LNCaP clone FGC (cell line): Measurements from ENCODE around the gene OXER1.

Experiments
- DNase-seq: peaks from one replicate; pipeline ENCODE4 v3.0.0-alpha.2; 2011; ENCODE audit warnings: low read depth
- H3K4me3 ChIP-seq: 2 replicates; pipeline ENCODE4 v1.5.1; 2011; ENCODE audit warnings: mild to moderate bottlenecking, low read depth, low read length, control low read depth
- TF ChIP-seq, protein P1 (sequence below): IDR thresholded peaks from 2 replicates; pipeline ENCODE4 v1.5.1; 2012; ENCODE audit warnings: mild to moderate bottlenecking; ENCODE audit not compliant: control insufficient read depth, insufficient read depth; ENCODE audit errors: extremely low read depth

Gene OXER1

DNA sequence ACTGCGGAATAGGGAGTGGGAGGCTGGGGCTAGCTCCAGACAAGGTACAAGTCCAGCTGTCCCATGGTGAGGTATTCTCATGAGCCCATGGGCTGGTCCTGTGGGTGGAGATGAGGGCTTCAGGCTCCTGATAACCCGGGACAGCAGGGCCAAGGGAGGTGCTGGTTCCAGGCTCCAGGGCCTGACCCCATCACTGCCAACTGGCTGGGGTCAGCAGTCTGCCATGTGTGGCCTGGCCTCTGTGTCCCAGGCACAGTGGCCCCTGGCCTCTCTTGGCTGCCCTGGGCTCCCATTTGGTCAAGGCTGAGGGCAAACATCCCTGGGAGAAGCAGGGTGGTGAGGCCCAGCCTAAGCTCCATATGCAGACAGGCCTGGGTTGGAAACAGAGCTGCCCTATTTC lies 966 bp upstream of the OXER1 start:
- no peak for DNase-seq
- H3K4me3 ChIP-seq = no peak overlapping the region
- TF ChIP-seq, protein P1, sequence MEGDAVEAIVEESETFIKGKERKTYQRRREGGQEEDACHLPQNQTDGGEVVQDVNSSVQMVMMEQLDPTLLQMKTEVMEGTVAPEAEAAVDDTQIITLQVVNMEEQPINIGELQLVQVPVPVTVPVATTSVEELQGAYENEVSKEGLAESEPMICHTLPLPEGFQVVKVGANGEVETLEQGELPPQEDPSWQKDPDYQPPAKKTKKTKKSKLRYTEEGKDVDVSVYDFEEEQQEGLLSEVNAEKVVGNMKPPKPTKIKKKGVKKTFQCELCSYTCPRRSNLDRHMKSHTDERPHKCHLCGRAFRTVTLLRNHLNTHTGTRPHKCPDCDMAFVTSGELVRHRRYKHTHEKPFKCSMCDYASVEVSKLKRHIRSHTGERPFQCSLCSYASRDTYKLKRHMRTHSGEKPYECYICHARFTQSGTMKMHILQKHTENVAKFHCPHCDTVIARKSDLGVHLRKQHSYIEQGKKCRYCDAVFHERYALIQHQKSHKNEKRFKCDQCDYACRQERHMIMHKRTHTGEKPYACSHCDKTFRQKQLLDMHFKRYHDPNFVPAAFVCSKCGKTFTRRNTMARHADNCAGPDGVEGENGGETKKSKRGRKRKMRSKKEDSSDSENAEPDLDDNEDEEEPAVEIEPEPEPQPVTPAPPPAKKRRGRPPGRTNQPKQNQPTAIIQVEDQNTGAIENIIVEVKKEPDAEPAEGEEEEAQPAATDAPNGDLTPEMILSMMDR = no peak

DNA sequence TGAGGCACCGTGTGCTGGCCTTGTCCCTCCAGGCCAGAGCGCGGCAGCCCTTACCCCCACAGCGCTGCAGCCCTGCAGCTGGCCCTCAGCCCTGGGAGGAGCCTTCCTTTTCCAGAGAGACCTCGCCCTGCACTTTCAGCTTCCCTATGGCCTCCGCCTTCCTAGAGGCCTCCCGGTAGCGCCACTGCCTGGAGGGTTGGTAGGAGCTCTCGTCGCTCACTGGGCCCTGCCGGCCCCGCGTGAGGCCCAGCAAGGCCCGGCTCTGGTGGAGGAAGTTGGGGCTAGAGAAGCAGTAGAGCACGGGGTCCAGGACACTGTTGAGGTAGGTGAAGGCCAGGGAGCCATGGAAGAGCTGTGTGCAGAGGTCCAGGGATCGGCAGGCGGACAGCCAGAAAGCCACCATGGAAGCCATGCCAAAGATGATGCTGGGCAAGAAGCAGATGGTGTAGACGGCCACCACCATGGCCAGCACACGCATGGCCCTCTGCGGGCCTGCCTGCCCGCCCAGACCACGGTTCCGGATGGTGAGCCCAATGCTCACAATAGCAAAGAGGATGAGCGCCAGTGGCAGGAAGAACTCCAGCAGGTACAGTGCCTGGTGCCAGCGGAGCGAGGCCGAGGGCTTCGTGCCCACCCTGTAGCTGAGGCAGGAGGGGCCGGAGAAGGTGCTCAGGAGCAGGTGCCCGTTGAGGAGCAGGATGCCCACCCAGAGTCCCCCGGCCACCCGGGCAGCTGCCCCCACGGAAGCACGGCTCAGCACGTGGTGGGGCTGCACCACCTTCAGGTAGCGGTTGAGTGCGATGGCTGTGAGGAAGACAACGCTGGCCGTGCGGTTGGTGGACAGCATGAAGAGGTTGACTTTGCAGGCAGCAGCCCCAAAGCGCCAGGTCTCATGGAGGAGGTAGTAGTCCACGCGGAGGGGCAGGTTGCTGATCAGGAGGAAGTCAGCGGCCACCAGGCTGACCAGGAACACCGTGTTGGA lies 821 bp downstream of the OXER1 start:
- TF ChIP-seq, protein P1 = no peak
- H3K4me3 ChIP-seq = no peak overlapping the region
- DNase-seq = no peak

DNA sequence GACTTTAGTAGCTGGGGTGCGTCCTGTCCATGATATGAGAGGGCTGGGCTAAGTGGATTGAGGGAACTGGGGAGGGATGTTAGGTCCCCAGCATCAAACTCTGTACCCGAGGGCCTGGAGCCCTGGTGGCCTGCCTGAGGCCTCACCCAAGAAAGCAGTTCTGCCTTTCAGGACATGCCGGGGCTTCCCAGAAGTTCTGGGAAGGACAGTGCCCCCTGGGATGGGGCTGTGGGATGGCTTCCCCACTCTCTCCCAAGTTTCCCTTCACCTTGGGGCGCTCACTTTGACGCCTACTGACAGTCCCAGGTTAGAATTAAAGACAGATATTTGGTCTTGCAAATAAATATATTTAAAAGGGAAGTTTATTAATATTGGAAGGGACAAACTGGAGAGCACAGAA lies 1.8 kb downstream of the OXER1 start:
- no peak overlapping the region for H3K4me3 ChIP-seq
- DNase-seq = no peak
- TF ChIP-seq, protein P1 = no peak

DNA sequence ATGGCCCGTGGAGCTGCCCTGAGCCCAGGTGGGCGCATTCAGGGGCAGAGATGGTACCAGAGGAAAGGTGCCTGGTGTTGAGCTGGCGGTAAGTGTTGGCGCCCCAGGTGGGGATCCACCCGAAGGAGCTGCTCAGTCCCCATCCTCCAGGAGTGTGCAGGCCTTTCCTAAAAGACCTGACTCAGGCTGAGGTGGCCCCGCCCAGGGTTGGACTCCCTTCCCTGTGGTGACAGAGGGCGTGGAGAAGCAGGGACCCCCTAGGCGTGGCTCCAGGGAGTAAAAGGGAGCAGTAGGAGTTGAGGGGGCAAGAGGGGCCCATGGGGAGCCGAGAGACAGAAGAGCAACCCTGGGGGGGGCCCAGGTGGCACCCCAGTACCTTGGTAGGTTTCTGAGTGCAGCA lies 2.4 kb downstream of the OXER1 start:
- TF ChIP-seq, protein P1 = no peak
- no peak overlapping the region for H3K4me3 ChIP-seq
- no peak for DNase-seq

DNA sequence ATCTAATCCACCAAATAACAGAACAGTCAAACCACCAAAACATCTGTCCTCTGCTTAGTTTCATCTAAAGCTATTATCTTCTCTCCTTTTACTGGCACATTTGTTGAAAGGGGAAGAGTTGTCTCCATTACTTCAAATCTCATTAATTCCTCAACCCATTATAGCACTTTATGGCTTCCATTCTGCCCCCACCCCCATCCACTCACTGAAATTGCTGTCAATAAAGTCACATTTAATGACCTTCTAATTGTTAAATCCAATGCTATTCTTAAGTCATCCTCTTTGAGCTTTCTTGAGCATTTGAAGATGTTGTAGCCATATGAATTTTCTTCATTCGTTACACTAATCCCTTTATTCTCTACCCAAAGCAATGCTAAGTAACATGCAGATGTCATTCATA lies 5.2 kb downstream of the OXER1 start:
- no peak overlapping the region for H3K4me3 ChIP-seq
- TF ChIP-seq, protein P1 = no peak
- no peak for DNase-seq

DNA sequence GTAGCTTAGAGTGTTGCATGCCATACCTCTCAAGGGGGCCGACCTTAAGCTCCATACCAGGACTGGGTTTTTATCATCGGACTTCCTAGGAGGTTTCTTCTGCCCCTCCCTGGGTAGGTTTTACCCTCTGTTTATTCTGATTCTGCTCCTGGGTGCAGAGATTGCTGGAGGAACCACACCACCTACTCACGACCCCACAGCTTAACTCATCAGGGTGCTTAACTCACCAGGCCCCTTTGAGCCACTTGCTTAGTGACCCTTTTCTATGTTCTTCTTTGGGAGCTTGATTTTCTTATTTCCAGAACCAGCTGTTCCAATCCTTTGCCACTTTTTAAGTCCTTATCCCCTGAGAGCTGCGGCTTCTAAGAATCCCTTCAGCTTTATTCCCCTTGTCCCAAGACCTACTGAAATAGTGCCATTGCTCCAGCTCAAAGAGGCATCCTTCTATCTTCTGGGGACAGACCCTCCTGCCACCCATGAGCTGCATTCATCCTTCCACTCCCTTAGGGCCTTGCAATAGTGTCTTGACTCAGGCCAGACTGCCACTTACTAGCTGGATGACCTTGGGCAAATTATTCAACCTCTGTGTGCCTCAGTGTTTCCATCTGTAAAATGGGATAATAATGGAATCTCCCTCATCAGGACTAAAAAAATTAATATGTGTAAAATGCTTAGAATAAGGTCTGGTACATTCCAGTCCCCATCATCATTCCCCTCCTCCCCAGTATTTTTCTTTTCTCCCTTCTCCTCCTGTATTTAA lies 5.8 kb downstream of the OXER1 start:
- TF ChIP-seq, protein P1 = no peak
- no peak for DNase-seq

More for the DNA sequence above, 5.8 kb downstream of the OXER1 start:
- no peak overlapping the region for H3K4me3 ChIP-seq
